Nephron progenitor cell (in vitro differentiated cells): Measurements from ENCODE around the gene AKR1C4.

ENCODE experiments used
- DNase-seq: peaks from one replicate; pipeline ENCODE4 v3.0.0; 2021
- H3K27ac Mint-ChIP-seq: 2 replicates; pipeline ENCODE4 v1.8.0; 2021; ENCODE audit warnings: mild to moderate bottlenecking, moderate library complexity, mixed read lengths
- H3K27me3 Mint-ChIP-seq: 2 replicates; pipeline ENCODE4 v1.8.0; 2021; ENCODE audit warnings: mild to moderate bottlenecking, low read depth, mixed read lengths; ENCODE audit not compliant: poor library complexity
- H3K36me3 Mint-ChIP-seq: 2 replicates; pipeline ENCODE4 v1.8.0; 2021; ENCODE audit warnings: low read depth, mixed read lengths
- H3K4me1 Mint-ChIP-seq: 2 replicates; pipeline ENCODE4 v1.8.0; 2021; ENCODE audit warnings: mixed read lengths
- H3K4me3 Mint-ChIP-seq: 2 replicates; pipeline ENCODE4 v1.8.0; 2021; ENCODE audit warnings: mild to moderate bottlenecking, moderate library complexity, mixed read lengths
- H3K9me3 Mint-ChIP-seq: 2 replicates; pipeline ENCODE4 v1.8.0; 2021; ENCODE audit warnings: mild to moderate bottlenecking, moderate library complexity, mixed read lengths
- CTCF ChIP-seq: fragments of 200-600 bp; sonication (generic); IDR thresholded peaks from 2 replicates; pipeline ENCODE4 v1.5.0; 2021; ENCODE audit warnings: antibody characterized with exemption

AKR1C4 gene

GRCh38 chr10:5183923-5184322 is 12.7 kb upstream of the AKR1C4 start:
- Mint-ChIP-seq H3K36me3 (no peaks in the 10 kb centered on the region), H3K27ac (no peak overlapping the region), H3K4me3 (no peak overlapping the region), H3K4me1 (peaks cover 22% of the 10 kb centered on the region), H3K27me3 (no peaks in the 10 kb centered on the region), H3K9me3 (peaks cover 43% of the 10 kb centered on the region)
- DNase-seq, result no peak
- TF ChIP-seq CTCF, result no peak

GRCh38 chr10:5184987-5185775 is 11.5 kb upstream of the AKR1C4 start, which contains the start of gene AKR1C8:
AKR1C8 (minus strand) TSS chr10:5185150; CDS start chr10:5185104, 46 bp downstream.
- no peak within 1 kb of the TSS for H3K27ac Mint-ChIP-seq
- DNase-seq, result no peak
- H3K4me3 Mint-ChIP-seq, result no peak within 1 kb of the TSS
- H3K27me3 Mint-ChIP-seq, result no peaks in the 10 kb centered on the region
- no peak for TF ChIP-seq CTCF
- no peaks in the 10 kb centered on the region for H3K36me3 Mint-ChIP-seq
- peaks cover 22% of the 10 kb centered on the region for H3K4me1 Mint-ChIP-seq
- H3K9me3 Mint-ChIP-seq, result peaks cover 38% of the 10 kb centered on the region

- H3K4me3 Mint-ChIP-seq, result no peak overlapping the region
- no peak overlapping the region for H3K27ac Mint-ChIP-seq
- no peak for DNase-seq
- no peak for TF ChIP-seq CTCF
- H3K27me3 Mint-ChIP-seq, result no peaks in the 10 kb centered on the region
- H3K36me3 Mint-ChIP-seq, result no peaks in the 10 kb centered on the region
- peaks cover 22% of the 10 kb centered on the region for H3K4me1 Mint-ChIP-seq
- peaks cover 34% of the 10 kb centered on the region for H3K9me3 Mint-ChIP-seq
Measured at GRCh38 chr10:5187867-5188266, 8.8 kb upstream of the AKR1C4 start.

GRCh38 chr10:5188358-5188757 is 8.3 kb upstream of the AKR1C4 start:
- Mint-ChIP-seq H3K36me3 (no peaks in the 10 kb centered on the region), H3K4me1 (peaks cover 22% of the 10 kb centered on the region), H3K9me3 (peaks cover 29% of the 10 kb centered on the region), H3K27ac (no peak overlapping the region), H3K27me3 (no peaks in the 10 kb centered on the region), H3K4me3 (no peak overlapping the region)
- no peak for DNase-seq
- TF ChIP-seq CTCF, result no peak

- Mint-ChIP-seq H3K27me3 (no peaks in the 10 kb centered on the region), H3K9me3 (peaks cover 25% of the 10 kb centered on the region), H3K36me3 (no peaks in the 10 kb centered on the region), H3K4me1 (no peaks in the 10 kb centered on the region), H3K27ac (no peak overlapping the region), H3K4me3 (no peak overlapping the region)
- TF ChIP-seq CTCF, result no peak
- DNase-seq, result no peak
Measured at GRCh38 chr10:5194431-5194830, 2.2 kb upstream of the AKR1C4 start.

GRCh38 chr10:5195727-5196374 is 786 bp upstream of the AKR1C4 start:
- TF ChIP-seq CTCF, result no peak
- no peak overlapping the region for H3K4me3 Mint-ChIP-seq
- H3K4me1 Mint-ChIP-seq, result no peaks in the 10 kb centered on the region
- no peak for DNase-seq
- no peak overlapping the region for H3K27ac Mint-ChIP-seq
- H3K9me3 Mint-ChIP-seq, result peaks cover 24% of the 10 kb centered on the region
- no peaks in the 10 kb centered on the region for H3K36me3 Mint-ChIP-seq
- no peaks in the 10 kb centered on the region for H3K27me3 Mint-ChIP-seq
